IMR-90 (cell line): ENCODE data around the gene FLRT1. TPM values are rescaled to one million over a fixed set of nuclear protein-coding genes. Genes with fewer than 3 reads are reported as not detected.

ENCODE experiments used
- ATAC-seq: fragments of 200-7000 bp; cut with Tn5 transposase; 2 replicates; pipeline ENCODE4 v1.9.1; 2020; ENCODE audit warnings: low read depth, mild to moderate bottlenecking, moderate library complexity
- BruUV-seq: library from RNA; stranded (reverse); fragments of 400-500 nt; replicated peaks from 2 replicates; lab custom pipeline; 2021; lab: Mats Ljungman, UMichigan
- CTCF ChIA-PET: fragments of 300-600 bp; formaldehyde crosslinking; extraction: SDS; loops from one replicate; lab custom pipeline; 2021; ENCODE audit warnings: antibody characterized with exemption; lab: Yijun Ruan, JAX
- POLR2A ChIA-PET: fragments of 300-600 bp; sonication (Branson Sonifier 250); formaldehyde crosslinking; loops from one replicate; lab custom pipeline; 2022; ENCODE audit warnings: antibody characterized with exemption; ENCODE audit not compliant: unreplicated experiment; lab: Charles Lee
- DNase-seq: peaks from one replicate; pipeline ENCODE4 v3.0.0; 2013
- H2AFZ ChIP-seq: replicated peaks from 2 replicates; pipeline ENCODE3; 2013; ENCODE audit warnings: low read length, mild to moderate bottlenecking; ENCODE audit not compliant: poor library complexity
- H2AK5ac ChIP-seq: 2 replicates; pipeline ENCODE4 v1.6.1; 2013; ENCODE audit warnings: low read depth, low read length, inconsistent platforms
- H2AK9ac ChIP-seq: replicated peaks from 2 replicates; pipeline ENCODE3; 2013; ENCODE audit warnings: mild to moderate bottlenecking, low read depth, low read length, moderate library complexity; ENCODE audit not compliant: poor library complexity
- H2BK120ac ChIP-seq: 2 replicates; pipeline ENCODE4 v1.6.1; 2013; ENCODE audit warnings: low read depth, low read length, inconsistent platforms
- H2BK15ac ChIP-seq: 3 replicates; pipeline ENCODE4 v1.6.1; 2013; ENCODE audit warnings: low read depth, low read length, inconsistent platforms
- H2BK20ac ChIP-seq: 2 replicates; pipeline ENCODE4 v1.6.1; 2013; ENCODE audit warnings: low read depth, mild to moderate bottlenecking, inconsistent platforms, low read length, moderate library complexity
- H2BK5ac ChIP-seq: 2 replicates; pipeline ENCODE4 v1.6.1; 2013; ENCODE audit warnings: mild to moderate bottlenecking, low read depth, low read length, inconsistent platforms; ENCODE audit not compliant: poor library complexity, severe bottlenecking
- H3K14ac ChIP-seq: replicated peaks from 2 replicates; pipeline ENCODE4 v1.6.1; 2013; ENCODE audit warnings: low read depth, low read length, inconsistent platforms
- H3K18ac ChIP-seq: 2 replicates; pipeline ENCODE4 v1.6.1; 2013; ENCODE audit warnings: low read depth, low read length, control low read depth
- H3K23ac ChIP-seq: 2 replicates; pipeline ENCODE4 v1.6.1; 2013; ENCODE audit warnings: low read depth, low read length, inconsistent platforms
- H3K27ac ChIP-seq: 2 replicates; pipeline ENCODE4 v1.5.1; 2013; ENCODE audit warnings: mild to moderate bottlenecking, control low read depth, low read length; ENCODE audit not compliant: insufficient read depth
- H3K27me3 ChIP-seq: 2 replicates; pipeline ENCODE4 v1.6.1; 2013; ENCODE audit warnings: low read length; ENCODE audit not compliant: control insufficient read depth, insufficient read depth
- H3K36me3 ChIP-seq: 2 replicates; pipeline ENCODE4 v1.6.1; 2013; ENCODE audit warnings: low read length, mixed read lengths; ENCODE audit not compliant: control insufficient read depth, insufficient read depth
- H3K4ac ChIP-seq: 2 replicates; pipeline ENCODE4 v1.6.1; 2013; ENCODE audit warnings: low read depth, low read length, inconsistent platforms
- H3K4me1 ChIP-seq: 2 replicates; pipeline ENCODE4 v1.6.1; 2013; ENCODE audit warnings: low read length, mixed read lengths; ENCODE audit not compliant: control insufficient read depth, insufficient read depth
- H3K4me2 ChIP-seq: 2 replicates; pipeline ENCODE4 v1.6.1; 2013; ENCODE audit warnings: low read depth, mild to moderate bottlenecking, control low read depth, low read length, moderate library complexity
- H3K4me3 ChIP-seq: 2 replicates; pipeline ENCODE4 v1.5.1; 2013; ENCODE audit warnings: low read depth, mild to moderate bottlenecking, control low read depth, low read length, moderate library complexity; ENCODE audit not compliant: insufficient read depth
- H3K56ac ChIP-seq: 2 replicates; pipeline ENCODE4 v1.6.1; 2013; ENCODE audit warnings: low read length, inconsistent platforms; ENCODE audit not compliant: insufficient read depth; ENCODE audit errors: extremely low read depth
- H3K79me1 ChIP-seq, 2 experiments: 2 replicates each; pipeline ENCODE4 v1.6.1; 2013; ENCODE audit warnings: low read length in 2 of 2, inconsistent platforms in 1 of 2, low read depth in 1 of 2
- H3K9ac ChIP-seq: 2 replicates; pipeline ENCODE4 v1.6.1; 2013; ENCODE audit warnings: low read depth, low read length, control low read depth
- H3K9me1 ChIP-seq: 2 replicates; pipeline ENCODE4 v1.6.1; 2013; ENCODE audit warnings: low read length, inconsistent platforms; ENCODE audit not compliant: insufficient read depth
- H3K9me3 ChIP-seq: 2 replicates; pipeline ENCODE4 v1.6.1; 2013; ENCODE audit warnings: low read length; ENCODE audit not compliant: control insufficient read depth, insufficient read depth
- H4K20me1 ChIP-seq: 2 replicates; pipeline ENCODE4 v1.6.1; 2013; ENCODE audit warnings: low read length, inconsistent platforms; ENCODE audit not compliant: insufficient read depth
- H4K5ac ChIP-seq: 2 replicates; pipeline ENCODE4 v1.6.1; 2013; ENCODE audit warnings: mild to moderate bottlenecking, low read depth, low read length, control low read depth
- H4K8ac ChIP-seq, 2 experiments: 2 replicates each; pipeline ENCODE4 v1.6.1; 2013; ENCODE audit warnings: low read depth in 2 of 2, low read length in 2 of 2, control low read depth in 1 of 2, inconsistent platforms in 1 of 2
- H4K91ac ChIP-seq: 2 replicates; pipeline ENCODE4 v1.6.1; 2013; ENCODE audit warnings: low read depth, low read length, inconsistent platforms; ENCODE audit not compliant: insufficient read depth
- BHLHE40 ChIP-seq: fragments of 150-350 bp; IDR thresholded peaks from 2 replicates; pipeline ENCODE4 v1.6.1; 2016; ENCODE audit warnings: mild to moderate bottlenecking, low read depth, low read length
- WGBS, 2 experiments: methylation state at CpG; one replicate each; pipeline versions ENCODE4 v1.1.5 to v1.1.7; 2013; ENCODE audit warnings: missing lambda C conversion rate in 2 of 2; ENCODE audit not compliant: insufficient read length in 1 of 2; ENCODE audit errors: extremely low coverage in 2 of 2; 5-methylcytosine and 5-hydroxymethylcytosine counted together
- dilution Hi-C: fragments of 300-500 bp; cut with HindIII; formaldehyde crosslinking; loops from one replicate; pipeline ENCODE4 v1.14.3; 2018; ENCODE audit warnings: low sequenced_read_pairs; ENCODE audit not compliant: unreplicated experiment
- in situ Hi-C: fragments of 300-500 bp; cut with MboI; formaldehyde crosslinking; loops from 3 replicates; pipeline ENCODE4 v1.14.3; 2019; ENCODE audit warnings: low sequenced_read_pairs, inconsistent platforms, mixed read lengths
- intact Hi-C: fragments of 100-400 bp; cut with micrococcal nuclease; formaldehyde crosslinking; loops from 2 replicates; pipeline ENCODE4 v1.10.0; 2022
- polyA plus RNA-seq, 3 experiments: library from polyadenylated mRNA; depleted of rRNA; stranded (reverse); fragments of >200 nt; gene quantifications; 2 replicates each; pipeline ENCODE4 v1.2.3, GENCODE V29; 2012; ENCODE audit warnings: low replicate concordance in 1 of 3
- total RNA-seq: library from RNA; depleted of rRNA; stranded (reverse); fragments of >200 nt; gene quantifications from 2 replicates; pipeline ENCODE4 v1.2.3, GENCODE V29; 2012
- TF ChIP-seq, protein P1 (sequence below): fragments of 150-350 bp; IDR thresholded peaks from 2 replicates; pipeline ENCODE4 v1.6.1; 2017; ENCODE audit warnings: mild to moderate bottlenecking, antibody characterized with exemption, low read length, low read depth

FLRT1 gene
- total and polyA plus RNA-seq, 2 of the 4 experiments (the other 2 are of a cell fraction) = under 0.01 to 0.07 TPM

DNA sequence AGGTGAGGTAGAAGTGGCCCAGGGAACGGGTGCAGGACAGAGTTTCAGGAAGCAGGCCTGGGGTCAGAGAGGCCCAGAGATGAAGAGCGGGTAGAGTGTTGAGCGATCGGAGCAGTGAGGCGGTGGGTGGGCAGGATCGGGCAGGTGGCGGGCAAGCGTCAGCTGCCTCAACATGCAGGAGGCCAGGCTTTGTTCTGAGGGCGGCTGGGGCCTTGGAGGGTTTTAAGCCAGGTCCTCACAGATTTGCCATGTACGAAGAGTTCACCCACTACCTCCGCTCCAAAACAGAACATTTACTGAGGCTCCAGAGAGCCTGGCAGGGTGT is 29.4 kb downstream of the FLRT1 start:
- Histone ChIP-seq H3K23ac (no peak overlapping the region), H2AK5ac (no peak overlapping the region), H3K79me1 (no peaks in the 10 kb centered on the region), H3K9ac (no peak overlapping the region), H3K18ac (no peak overlapping the region), H3K9me3 (no peaks in the 10 kb centered on the region), H2AFZ (no peak overlapping the region), H3K4me1 (peaks cover 3% of the 10 kb centered on the region; the same call in 1 of the 2 replicates), H2BK15ac (no peak overlapping the region), H4K8ac (no peak overlapping the region), H2BK5ac (no peak overlapping the region), H2BK120ac (no peak overlapping the region), H4K5ac (no peak overlapping the region), H2BK20ac (no peak overlapping the region), H3K27me3 (peaks cover 7% of the 10 kb centered on the region; the same call in 1 of the 2 replicates), H3K36me3 (no peaks in the 10 kb centered on the region), H3K4me3 (no peak overlapping the region), H3K56ac (no peak overlapping the region), H2AK9ac (no peak overlapping the region), H3K9me1 (peaks cover 3% of the 10 kb centered on the region; the same call in 1 of the 2 replicates), H3K4me2 (no peak overlapping the region), H4K91ac (no peak overlapping the region), H3K27ac (no peak overlapping the region), H4K20me1 (no peaks in the 10 kb centered on the region; the same call in none of the 2 replicates), H3K4ac (no peak overlapping the region), H3K14ac (no peak overlapping the region)
- BruUV-seq = no TSS peak
- DNase-seq (no peak), ATAC-seq (no peak)
- dilution Hi-C loops (no loop called here), in situ Hi-C loops (no loop called here), intact Hi-C loops (no loop called here)
- no CpG with 5 or more reads among the region's 11 CpGs for WGBS, 2 experiments
- ChIA-PET POLR2A (no interaction called here), CTCF (no interaction called here)
- TF ChIP-seq BHLHE40 = no peak
- TF ChIP-seq, protein P1, sequence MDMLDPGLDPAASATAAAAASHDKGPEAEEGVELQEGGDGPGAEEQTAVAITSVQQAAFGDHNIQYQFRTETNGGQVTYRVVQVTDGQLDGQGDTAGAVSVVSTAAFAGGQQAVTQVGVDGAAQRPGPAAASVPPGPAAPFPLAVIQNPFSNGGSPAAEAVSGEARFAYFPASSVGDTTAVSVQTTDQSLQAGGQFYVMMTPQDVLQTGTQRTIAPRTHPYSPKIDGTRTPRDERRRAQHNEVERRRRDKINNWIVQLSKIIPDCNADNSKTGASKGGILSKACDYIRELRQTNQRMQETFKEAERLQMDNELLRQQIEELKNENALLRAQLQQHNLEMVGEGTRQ = no peak
